GM19239 (cell line): ENCODE measurements around the gene ZNF345.

Experiments
- DNase-seq: peaks from one replicate; pipeline ENCODE4 v3.0.0; 2011; ENCODE audit warnings: low spot score; ENCODE audit not compliant: insufficient read length
- FAIRE-seq: peaks from 2 replicates; lab custom pipeline; 2011; peaks lifted over from hg19 to GRCh38; lab: Jason Lieb, UNC

ZNF345 gene

DNA sequence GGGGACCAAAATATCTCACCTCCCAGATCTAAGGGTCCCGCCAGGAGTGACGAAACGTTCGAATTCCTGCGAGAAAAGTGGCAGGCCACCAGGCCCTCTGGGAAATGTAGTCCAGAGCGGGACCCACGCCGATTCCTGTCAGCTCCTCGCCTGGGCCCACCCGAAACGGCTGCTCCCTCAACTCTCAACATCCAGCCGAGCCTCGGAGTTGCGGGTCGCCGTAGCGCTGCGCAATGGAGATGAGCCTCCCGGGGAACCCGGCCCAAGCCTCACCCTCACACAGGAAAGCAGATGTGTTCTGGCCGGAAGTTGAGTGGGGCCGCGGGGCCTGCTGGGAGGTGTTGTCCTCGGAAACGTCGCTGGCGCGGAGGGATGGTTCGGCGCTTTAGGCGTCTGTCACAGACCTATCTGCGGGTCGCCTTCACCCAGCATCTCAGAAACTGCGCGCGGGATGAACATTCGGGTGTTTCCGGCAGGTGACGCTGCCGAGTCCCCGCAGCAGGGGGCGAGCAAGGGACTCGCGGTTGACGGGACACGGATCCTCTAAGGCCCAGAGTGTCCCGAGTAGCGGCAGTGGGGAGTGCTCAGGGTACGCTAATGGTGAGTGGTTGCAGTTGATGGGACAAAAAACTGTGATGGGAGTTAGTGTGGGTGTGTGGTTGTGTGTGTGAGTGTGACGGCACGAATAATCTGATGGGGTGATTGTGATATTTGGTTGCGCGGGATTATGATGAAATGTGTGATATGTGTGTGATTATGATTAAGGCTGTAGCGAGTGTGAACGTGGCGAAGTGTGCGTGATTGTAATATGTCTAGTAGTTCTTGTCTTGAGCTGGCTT is 65.5 kb downstream of the ZNF345 start, which contains the start of the genes ZNF568 and ZNF829:
Gene ZNF568 (plus strand): TSS at position 341 of the 839 bp plus-strand sequence. CDS start 6,439 bp downstream, outside the sequence.
Gene ZNF829 (minus strand): TSS at position 300 of the 839 bp plus-strand sequence. CDS start 1,124 bp downstream, outside the sequence.
- DNase-seq (peak; percentile 50), FAIRE-seq (peak; percentile 64)

DNA sequence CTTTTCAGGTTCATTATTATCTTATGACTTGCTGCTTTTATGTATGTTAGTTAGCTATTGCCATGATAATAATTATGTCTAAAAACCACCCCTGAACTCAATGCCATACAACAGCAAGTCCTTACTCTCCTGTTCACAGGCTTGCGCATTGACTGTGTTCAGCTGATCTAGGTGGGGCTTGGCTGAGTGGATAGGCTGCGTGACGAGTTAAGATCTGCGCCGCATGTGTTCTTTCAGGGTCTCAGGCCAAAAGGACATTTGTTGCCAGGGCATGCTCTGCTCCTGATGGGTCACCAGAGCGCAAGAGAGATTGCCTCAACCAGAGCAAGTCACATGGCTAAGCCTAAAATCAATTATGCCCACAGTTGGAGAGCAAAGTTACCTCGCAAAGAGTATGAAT is 66.3 kb downstream of the ZNF345 start:
- no peak for FAIRE-seq
- no peak for DNase-seq

DNA sequence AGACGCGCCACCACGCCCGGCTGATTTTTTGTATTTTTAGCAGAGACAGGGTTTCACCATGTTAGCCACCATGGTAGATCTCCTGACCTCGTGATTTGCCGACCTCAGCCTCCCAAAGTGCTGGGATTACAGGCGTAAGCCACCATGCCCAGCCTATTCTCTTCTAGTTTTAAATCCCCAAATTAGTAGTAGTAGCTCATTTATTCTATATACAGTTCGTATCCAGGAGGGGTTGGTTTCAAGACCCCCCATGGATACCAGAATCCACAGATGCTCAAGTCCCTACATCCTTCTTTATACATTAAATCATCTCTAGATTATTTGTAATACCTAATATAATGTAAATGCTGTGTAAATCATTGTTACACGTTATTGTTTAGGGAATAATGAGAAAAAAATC is 67.4 kb downstream of the ZNF345 start:
- FAIRE-seq = no peak
- no peak for DNase-seq
